Vagina (tissue), 2 donors: ENCODE measurements around the gene CSK. TPM values are rescaled to one million over a fixed set of nuclear protein-coding genes. Genes with fewer than 3 reads are reported as not detected.

Experiments
- DNase-seq, 2 donors: peaks; one replicate each; pipeline ENCODE4 v3.0.0-alpha.2; 2017; ENCODE audit errors: extremely low spot score in 2 of 2
- H3K27ac ChIP-seq: fragments of 200-600 bp; sonication (generic); one replicate; pipeline ENCODE4 v1.5.1; 2019
- H3K27me3 ChIP-seq: fragments of 200-600 bp; sonication (generic); one replicate; pipeline ENCODE4 v1.5.1; 2019
- H3K36me3 ChIP-seq, 2 donors: fragments of 200-600 bp; sonication (generic); one replicate each; pipeline ENCODE4 v1.5.1; 2017 to 2019
- H3K4me1 ChIP-seq: fragments of 200-600 bp; sonication (generic); one replicate; pipeline ENCODE4 v1.5.1; 2019
- H3K4me3 ChIP-seq, 2 donors: fragments of 200-600 bp; sonication (generic); 1 replicate in 1 of 2; 2 replicates in 1 of 2; pipeline ENCODE4 v1.5.1; 2016 to 2019
- H3K9me3 ChIP-seq: fragments of 200-600 bp; sonication (generic); one replicate; pipeline ENCODE4 v1.5.1; 2019
- POLR2AphosphoS5 ChIP-seq, 2 donors: sonication (generic); formaldehyde crosslinking; IDR thresholded peaks; one replicate each; pipeline ENCODE4 v1.9.0; 2017; ENCODE audit warnings: antibody characterized with exemption in 2 of 2, mild to moderate bottlenecking in 2 of 2, low read depth in 1 of 2; ENCODE audit not compliant: insufficient read depth in 1 of 2
- intact Hi-C: fragments of 100-400 bp; cut with DNase I; formaldehyde crosslinking; loops from one replicate; pipeline ENCODE4 v1.15.1; 2023
- microRNA-seq: library from miRNA; unstranded; fragments of <30 nt; microRNA quantifications from one replicate; pipeline ENCODE4, GENCODE V29; 2017; ENCODE audit warnings: borderline number of aligned reads, borderline replicate concordance
- small RNA-seq: library from RNA; depleted of rRNA; stranded (forward); fragments of <200 nt; gene quantifications from one replicate; pipeline ENCODE3, GENCODE V24; 2016
- total RNA-seq: library from RNA; depleted of rRNA; stranded (reverse); fragments of >200 nt; gene quantifications from one replicate; pipeline ENCODE4 v1.2.3, GENCODE V29; 2016
- TF ChIP-seq, protein P1 (sequence below), 3 experiments: fragments of 450-650 bp in 2 of 3; fragments of 200-600 bp in 1 of 3; sonication (generic) in 1 of 3; IDR thresholded peaks; one replicate each; pipeline ENCODE4 v1.5.1; 2017 to 2019; ENCODE audit warnings: antibody characterized with exemption in 3 of 3, mild to moderate bottlenecking in 2 of 3, moderate library complexity in 2 of 3

The CSK gene
- total RNA-seq, 1 donor from 2014 or later = 26.3 TPM

DNA sequence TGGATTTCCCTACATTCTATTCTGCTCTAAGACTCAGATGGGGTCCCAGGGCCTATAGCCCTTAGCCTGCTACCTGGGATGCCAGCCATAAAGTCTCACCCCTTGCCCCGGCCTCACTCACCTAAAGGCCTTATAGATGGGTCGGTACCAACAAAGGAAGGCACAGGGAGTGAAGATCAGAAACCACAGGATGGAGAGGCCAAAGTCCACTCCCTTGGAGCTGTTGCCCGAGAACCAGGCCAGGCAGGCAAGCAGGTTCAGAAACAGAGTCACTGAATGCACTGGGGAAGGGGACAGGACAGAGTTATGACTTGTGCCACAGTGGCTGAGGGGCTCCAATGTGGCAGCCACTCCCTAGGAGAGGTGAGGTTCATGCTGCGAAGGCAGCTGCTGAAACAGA is 68.5 kb downstream of the CSK start:
- Histone ChIP-seq H3K27ac (no peak overlapping the region), H3K9me3 (no peaks in the 10 kb centered on the region), H3K4me3 (no peak overlapping the region), H3K4me1 (no peaks in the 10 kb centered on the region), H3K36me3 (peaks cover 0 to 79% of the 10 kb centered on the region in 2 donors), H3K27me3 (no peaks in the 10 kb centered on the region)
- no peak for DNase-seq
- intact Hi-C loops = no loop called here
- TF ChIP-seq, protein P1, sequence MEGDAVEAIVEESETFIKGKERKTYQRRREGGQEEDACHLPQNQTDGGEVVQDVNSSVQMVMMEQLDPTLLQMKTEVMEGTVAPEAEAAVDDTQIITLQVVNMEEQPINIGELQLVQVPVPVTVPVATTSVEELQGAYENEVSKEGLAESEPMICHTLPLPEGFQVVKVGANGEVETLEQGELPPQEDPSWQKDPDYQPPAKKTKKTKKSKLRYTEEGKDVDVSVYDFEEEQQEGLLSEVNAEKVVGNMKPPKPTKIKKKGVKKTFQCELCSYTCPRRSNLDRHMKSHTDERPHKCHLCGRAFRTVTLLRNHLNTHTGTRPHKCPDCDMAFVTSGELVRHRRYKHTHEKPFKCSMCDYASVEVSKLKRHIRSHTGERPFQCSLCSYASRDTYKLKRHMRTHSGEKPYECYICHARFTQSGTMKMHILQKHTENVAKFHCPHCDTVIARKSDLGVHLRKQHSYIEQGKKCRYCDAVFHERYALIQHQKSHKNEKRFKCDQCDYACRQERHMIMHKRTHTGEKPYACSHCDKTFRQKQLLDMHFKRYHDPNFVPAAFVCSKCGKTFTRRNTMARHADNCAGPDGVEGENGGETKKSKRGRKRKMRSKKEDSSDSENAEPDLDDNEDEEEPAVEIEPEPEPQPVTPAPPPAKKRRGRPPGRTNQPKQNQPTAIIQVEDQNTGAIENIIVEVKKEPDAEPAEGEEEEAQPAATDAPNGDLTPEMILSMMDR (IDR thresholded peaks at IDR 0.05) = no peak

DNA sequence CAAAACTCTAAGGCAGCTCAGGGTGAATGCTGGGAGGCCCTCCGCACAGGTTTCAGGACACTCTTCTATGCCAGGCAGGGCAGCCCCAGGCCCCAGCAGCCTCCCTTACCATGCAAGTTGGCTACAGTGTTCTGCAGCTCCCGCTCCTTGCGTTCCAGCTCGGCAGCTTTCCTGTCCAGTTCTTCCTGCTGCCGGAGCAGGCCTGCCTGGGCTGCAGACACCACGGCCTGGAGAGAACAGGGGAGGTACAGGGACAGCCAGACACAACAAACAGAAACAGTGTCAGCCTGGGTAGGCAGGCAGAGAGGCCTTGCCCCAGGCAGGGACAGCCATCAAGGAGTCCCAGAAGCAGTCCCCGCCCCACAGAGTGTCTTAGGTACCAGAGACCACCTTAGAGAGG is 70.1 kb downstream of the CSK start:
- Histone ChIP-seq H3K27ac (no peak overlapping the region), H3K36me3 (peaks cover 0 to 72% of the 10 kb centered on the region in 2 donors), H3K4me1 (peaks cover 11% of the 10 kb centered on the region), H3K9me3 (no peaks in the 10 kb centered on the region), H3K27me3 (no peaks in the 10 kb centered on the region), H3K4me3 (no peak overlapping the region)
- DNase-seq = no peak
- intact Hi-C loops = no loop called here
- no peak for TF ChIP-seq POLR2AphosphoS5 (IDR thresholded peaks at IDR 0.05; ENCODE audit: insufficient read depth in 1 of 2, low read depth in 1 of 2)

Small RNAs within 50 kb of the gene (microRNA-seq; reads per million reads assigned to microRNA genes)
- gene MIR4513 = not detected
- not detected for gene MIR6882

Small RNAs within 50 kb of the gene (small RNA-seq; reads per million reads assigned to genes)
- gene CPLX3 = not detected
- gene MIR4513 = not detected
- not detected for gene MIR6882

Other genes with a start within 250 kb of the CSK start
- gene ARID3B, start 240.9 kb upstream of the CSK start, total RNA-seq = 15.2 TPM
- gene CLK3, start 166.2 kb upstream of the CSK start, total RNA-seq = 89.1 TPM
- 23.8 TPM for gene EDC3, start 86.1 kb upstream of the CSK start, total RNA-seq
- 1.5 TPM for gene CYP1A1, start 56.6 kb upstream of the CSK start, total RNA-seq
- gene CYP1A2, start 33.2 kb upstream of the CSK start, total RNA-seq = not detected
- not detected for gene LMAN1L, start 30.8 kb downstream of the CSK start, total RNA-seq
- gene CPLX3, start 44.5 kb downstream of the CSK start, total RNA-seq = not detected
- gene ULK3, start 61.1 kb downstream of the CSK start, total RNA-seq = 75.9 TPM
- gene SCAMP2, start 91.3 kb downstream of the CSK start, total RNA-seq = 56.7 TPM
- 43.2 TPM for gene MPI, start 108.0 kb downstream of the CSK start, total RNA-seq
- 51.6 TPM for gene FAM219B, start 124.8 kb downstream of the CSK start, total RNA-seq
- gene COX5A, start 156.0 kb downstream of the CSK start, total RNA-seq = 123 TPM
- gene RPP25, start 174.7 kb downstream of the CSK start, total RNA-seq = 11.3 TPM
- 6.6 TPM for gene SCAMP5, start 213.5 kb downstream of the CSK start, total RNA-seq
- gene PPCDC, start 241.5 kb downstream of the CSK start, total RNA-seq = 23.8 TPM